Cardiac muscle cell (in vitro differentiated cells and primary cell): ENCODE results near the gene PCDH19. TPM values are rescaled to one million over a fixed set of nuclear protein-coding genes. Genes with fewer than 3 reads are reported as not detected.

Experiments used
- DNase-seq, 2 donors: peaks; one replicate each; pipeline versions ENCODE4 v3.0.0 to v3.0.0-alpha.2; 2010 to 2017; ENCODE audit warnings: low read depth in 1 of 2, low spot score in 1 of 2
- H3K27ac ChIP-seq: fragments of 200-600 bp; sonication (generic); 2 replicates; pipeline ENCODE4 v1.5.1; 2016
- H3K27me3 ChIP-seq: fragments of 200-600 bp; sonication (generic); 2 replicates; pipeline ENCODE4 v1.6.0; 2016; ENCODE audit warnings: control low read depth
- H3K36me3 ChIP-seq: fragments of 200-600 bp; sonication (generic); 2 replicates; pipeline ENCODE4 v1.5.1; 2016; ENCODE audit warnings: control low read depth
- H3K4me1 ChIP-seq: fragments of 200-600 bp; sonication (generic); 2 replicates; pipeline ENCODE4 v1.8.1; 2017; ENCODE audit warnings: low read depth, mild to moderate bottlenecking, mixed run types
- H3K4me3 ChIP-seq: fragments of 200-600 bp; sonication (generic); 2 replicates; pipeline ENCODE4 v1.5.1; 2016; ENCODE audit warnings: mild to moderate bottlenecking
- H3K9me3 ChIP-seq: fragments of 200-600 bp; sonication (generic); 2 replicates; pipeline ENCODE4 v1.5.1; 2017; ENCODE audit warnings: low read depth, mild to moderate bottlenecking, control low read depth
- CTCF ChIP-seq: IDR thresholded peaks from 2 replicates; pipeline ENCODE4 v1.5.1; 2012; ENCODE audit warnings: low read depth, mild to moderate bottlenecking, low read length
- polyA plus RNA-seq: library from polyadenylated mRNA; unstranded; fragments of >200 nt; fragmentation: Nextera tagmentation; extraction: Ambion mirVana; gene quantifications from 2 replicates; pipeline ENCODE4 v1.2.1, GENCODE V29; 2016
- total RNA-seq: library from RNA; depleted of rRNA; stranded (reverse); fragments of >200 nt; gene quantifications from 2 replicates; pipeline ENCODE4 v1.2.3, GENCODE V29; 2016

PCDH19 gene
- total and polyA plus RNA-seq, 2 experiments from 2014 or later: 0.60 to 1.7 TPM

- H3K4me1 ChIP-seq: peaks cover 8% of the 10 kb centered on the region
- no peak overlapping the region for H3K27ac ChIP-seq
- H3K27me3 ChIP-seq: no peaks in the 10 kb centered on the region
- no peak for TF ChIP-seq CTCF
- no peak overlapping the region for H3K4me3 ChIP-seq
- DNase-seq: no peak
- no peaks in the 10 kb centered on the region for H3K9me3 ChIP-seq
- H3K36me3 ChIP-seq: no peaks in the 10 kb centered on the region
Measured at GRCh38 chrX:100296183-100296753, 113.8 kb downstream of the PCDH19 start.

- Histone ChIP-seq H3K9me3 (no peaks in the 10 kb centered on the region), H3K27me3 (no peaks in the 10 kb centered on the region), H3K4me1 (peaks cover 11% of the 10 kb centered on the region), H3K27ac (no peak overlapping the region), H3K4me3 (no peak overlapping the region), H3K36me3 (no peaks in the 10 kb centered on the region)
- no peak for TF ChIP-seq CTCF
- DNase-seq: no peak
Measured at GRCh38 chrX:100294965-100295364, 115.1 kb downstream of the PCDH19 start.

- Histone ChIP-seq H3K27me3 (no peaks in the 10 kb centered on the region), H3K4me3 (no peak overlapping the region), H3K27ac (peak overlapping the region; percentile 61), H3K36me3 (no peaks in the 10 kb centered on the region), H3K4me1 (peaks cover 32% of the 10 kb centered on the region), H3K9me3 (no peaks in the 10 kb centered on the region)
- no peak for TF ChIP-seq CTCF
- DNase-seq: peak in 1 of 2 donors; percentile 56
Measured at GRCh38 chrX:100289066-100289558, 121.0 kb downstream of the PCDH19 start.

GRCh38 chrX:100277231-100277630 lies 132.8 kb downstream of the PCDH19 start:
- Histone ChIP-seq H3K4me1 (no peaks in the 10 kb centered on the region), H3K9me3 (no peaks in the 10 kb centered on the region), H3K36me3 (no peaks in the 10 kb centered on the region), H3K27ac (no peak overlapping the region), H3K27me3 (no peaks in the 10 kb centered on the region), H3K4me3 (no peak overlapping the region)
- TF ChIP-seq CTCF: no peak
- no peak for DNase-seq

- TF ChIP-seq CTCF: no peak
- Histone ChIP-seq H3K27ac (no peak overlapping the region), H3K36me3 (no peaks in the 10 kb centered on the region), H3K27me3 (no peaks in the 10 kb centered on the region), H3K9me3 (no peaks in the 10 kb centered on the region), H3K4me3 (no peak overlapping the region), H3K4me1 (no peaks in the 10 kb centered on the region)
- no peak for DNase-seq
Measured at GRCh38 chrX:100274916-100275315, 135.2 kb downstream of the PCDH19 start.
